Activated CD4-positive, CD25-positive, alpha-beta regulatory T cell treated with anti-CD3 and anti-CD28 coated beads, Interleukin-2, amount 50 U/mL, for 16 hours (primary cell): Measurements from ENCODE around the gene SLC6A17.

Experiments
- DNase-seq: peaks from one replicate; pipeline ENCODE4 v3.0.0-alpha.2; 2020; ENCODE audit warnings: low read depth, low spot score

The SLC6A17 gene

GRCh38 chr1:110221119-110221518 is 70.8 kb downstream of the SLC6A17 start:
- DNase-seq, result no peak

GRCh38 chr1:110223127-110223526 is 72.8 kb downstream of the SLC6A17 start:
- DNase-seq, result no peak

GRCh38 chr1:110223581-110223980 is 73.3 kb downstream of the SLC6A17 start:
- DNase-seq, result no peak

GRCh38 chr1:110224240-110224995 is 74.1 kb downstream of the SLC6A17 start:
- DNase-seq, result no peak

- no peak for DNase-seq
Measured at GRCh38 chr1:110225212-110225611, 74.9 kb downstream of the SLC6A17 start.

GRCh38 chr1:110225756-110226404 is 75.6 kb downstream of the SLC6A17 start:
- DNase-seq, result no peak

- no peak for DNase-seq
Measured at GRCh38 chr1:110227774-110228173, 77.5 kb downstream of the SLC6A17 start.

GRCh38 chr1:110228381-110228780 is 78.1 kb downstream of the SLC6A17 start:
- no peak for DNase-seq

GRCh38 chr1:110228869-110229268 is 78.6 kb downstream of the SLC6A17 start:
- DNase-seq, result no peak

GRCh38 chr1:110229348-110230001 is 79.2 kb downstream of the SLC6A17 start:
- DNase-seq, result no peak

GRCh38 chr1:110230381-110231199 is 80.3 kb downstream of the SLC6A17 start:
- DNase-seq, result no peak

- no peak for DNase-seq
Measured at GRCh38 chr1:110233861-110234260, 83.6 kb downstream of the SLC6A17 start.

- no peak for DNase-seq
Measured at GRCh38 chr1:110234691-110235090, 84.4 kb downstream of the SLC6A17 start.

GRCh38 chr1:110235181-110235833 is 85.0 kb downstream of the SLC6A17 start:
- DNase-seq, result no peak

- DNase-seq, result no peak
Measured at GRCh38 chr1:110235834-110236682, 85.8 kb downstream of the SLC6A17 start.

GRCh38 chr1:110237386-110238152 is 87.3 kb downstream of the SLC6A17 start:
- DNase-seq, result no peak

GRCh38 chr1:110239441-110240430 is 89.4 kb downstream of the SLC6A17 start:
- no peak for DNase-seq

GRCh38 chr1:110240476-110241210 is 90.3 kb downstream of the SLC6A17 start:
- no peak for DNase-seq
